ENCODE results near the gene SLC25A53. TPM values are rescaled to one million over a fixed set of nuclear protein-coding genes. Genes with fewer than 3 reads are reported as not detected.

The SLC25A53 gene
- polyA plus RNA-seq, 3 donors: 5.9 to 9.6 (median 7.6) TPM

GRCh38 chrX:104104676-104105075, 52.1 kb downstream of the SLC25A53 start:
- Mint-ChIP-seq H3K9me3 (no peaks in the 10 kb centered on the region), H3K36me3 (no peaks in the 10 kb centered on the region), H3K4me1 (no peaks in the 10 kb centered on the region), H3K27ac (no peak overlapping the region), H3K4me3 (no peak overlapping the region), H3K27me3 (ENCODE audit: low read depth in 3 of 3) (peaks cover 3 to 13% (median 3%) of the 10 kb centered on the region in 3 donors)
- intact Hi-C loops (cut with micrococcal nuclease): no loop called here
- no peaks in the 10 kb centered on the region for H4K20me1 ChIP-seq (ENCODE audit: insufficient read depth, low read length)
- no peak for DNase-seq
- H2AFZ ChIP-seq (ENCODE audit: insufficient read depth, low read depth, low read length, poor library complexity, severe bottlenecking): no peak overlapping the region
- no peak for TF ChIP-seq CTCF (IDR thresholded peaks at IDR 0.05)
- 90% methylated on average over 5 of the region's 10 CpGs for WGBS (ENCODE audit: insufficient coverage)
- no peaks in the 10 kb centered on the region for H3K79me2 ChIP-seq (ENCODE audit: insufficient read depth, low read length)
- H3K9ac ChIP-seq (ENCODE audit: insufficient read depth, low read length, poor library complexity, severe bottlenecking): no peak overlapping the region
- no peaks in the 10 kb centered on the region for H3K4me1 ChIP-seq (ENCODE audit: control insufficient read depth in 1 of 2, insufficient read depth in 2 of 2, low read length in 2 of 2)
- no peaks in the 10 kb centered on the region for H3K36me3 ChIP-seq (replicated peaks in 1 of 2; ENCODE audit: control insufficient read depth in 1 of 2, insufficient read depth in 2 of 2, low read length in 2 of 2)
- H3K27me3 ChIP-seq (ENCODE audit: control insufficient read depth in 2 of 2, insufficient read depth in 2 of 2, low read length in 2 of 2): no peaks in the 10 kb centered on the region
- H3K9me3 ChIP-seq (replicated peaks in 1 of 2; ENCODE audit: control insufficient read depth in 1 of 2, insufficient read depth in 1 of 2, low read length in 2 of 2): no peaks in the 10 kb centered on the region
- no peak overlapping the region for H3K4me2 ChIP-seq (replicated peaks; ENCODE audit: extremely low read depth, low read length, poor library complexity, severe bottlenecking)
- H3K4me3 ChIP-seq (replicated peaks in 1 of 3; ENCODE audit: low read depth in 2 of 3, low read length in 3 of 3): no peak overlapping the region
- H3K27ac ChIP-seq (ENCODE audit: low read depth in 1 of 2, low read length in 2 of 2): no peak overlapping the region

GRCh38 chrX:104098919-104099318, 57.9 kb downstream of the SLC25A53 start:
- no peaks in the 10 kb centered on the region for H3K36me3 Mint-ChIP-seq
- Histone ChIP-seq H3K9me3 (replicated peaks in 1 of 2; ENCODE audit: control insufficient read depth in 1 of 2, insufficient read depth in 1 of 2, low read length in 2 of 2) (no peaks in the 10 kb centered on the region), H4K20me1 (ENCODE audit: insufficient read depth, low read length) (no peaks in the 10 kb centered on the region), H3K9ac (ENCODE audit: insufficient read depth, low read length, poor library complexity, severe bottlenecking) (no peak overlapping the region), H3K27ac (ENCODE audit: low read depth in 1 of 2, low read length in 2 of 2) (no peak overlapping the region), H3K79me2 (ENCODE audit: insufficient read depth, low read length) (no peaks in the 10 kb centered on the region), H3K36me3 (replicated peaks in 1 of 2; ENCODE audit: control insufficient read depth in 1 of 2, insufficient read depth in 2 of 2, low read length in 2 of 2) (no peaks in the 10 kb centered on the region), H3K4me2 (replicated peaks; ENCODE audit: extremely low read depth, low read length, poor library complexity, severe bottlenecking) (no peak overlapping the region), H3K4me1 (ENCODE audit: control insufficient read depth in 1 of 2, insufficient read depth in 2 of 2, low read length in 2 of 2) (no peaks in the 10 kb centered on the region), H2AFZ (ENCODE audit: insufficient read depth, low read depth, low read length, poor library complexity, severe bottlenecking) (no peak overlapping the region), H3K4me3 (replicated peaks in 1 of 3; ENCODE audit: low read depth in 2 of 3, low read length in 3 of 3) (no peak overlapping the region), H3K27me3 (ENCODE audit: control insufficient read depth in 2 of 2, insufficient read depth in 2 of 2, low read length in 2 of 2) (no peaks in the 10 kb centered on the region)
- intact Hi-C loops (cut with micrococcal nuclease): loop anchor here in 1 of 2 donors (2.0 kb wide), 1 partner anchor 38 kb away; no protein-coding TSS in a partner anchor
- no peaks in the 10 kb centered on the region for H3K9me3 Mint-ChIP-seq
- H3K4me1 Mint-ChIP-seq: no peaks in the 10 kb centered on the region
- no peak overlapping the region for H3K4me3 Mint-ChIP-seq
- peaks cover 0 to 12% (median 6%) of the 10 kb centered on the region in 3 donors for H3K27me3 Mint-ChIP-seq (ENCODE audit: low read depth in 3 of 3)
- no peak overlapping the region for H3K27ac Mint-ChIP-seq
- no peak for DNase-seq
- TF ChIP-seq CTCF (IDR thresholded peaks at IDR 0.05): no peak
